ENCODE data around the gene ZACN.

The ZACN gene

GRCh38 chr17:76082326-76083251 lies 3.6 kb downstream of the ZACN start:
- Histone ChIP-seq H3K9me3 (ENCODE audit: insufficient read depth, low read depth, low read length) (no peaks in the 10 kb centered on the region), H3K36me3 (ENCODE audit: insufficient read depth, low read length) (peaks cover 42% of the 10 kb centered on the region; the same call in 1 of the 2 replicates), H3K9ac (ENCODE audit: low read depth, low read length, poor library complexity, severe bottlenecking) (no peak overlapping the region), H2AFZ (ENCODE audit: low read length) (no peak overlapping the region), H3K27me3 (ENCODE audit: insufficient read depth, low read length, poor library complexity, severe bottlenecking) (no peaks in the 10 kb centered on the region), H3K4me2 (ENCODE audit: low read depth, low read length, poor library complexity, severe bottlenecking) (no peak overlapping the region), H4K20me1 (ENCODE audit: insufficient read depth, low read length, poor library complexity, severe bottlenecking) (no peaks in the 10 kb centered on the region), H3K79me2 (ENCODE audit: insufficient read depth, low read length) (no peaks in the 10 kb centered on the region), H3K4me1 (ENCODE audit: insufficient read depth, low read length, poor library complexity, severe bottlenecking) (no peaks in the 10 kb centered on the region), H3F3A (ENCODE audit: low read depth) (no peaks in the 10 kb centered on the region), H3K9me2 (replicated peaks; ENCODE audit: low read depth, low read length) (no peaks in the 10 kb centered on the region), H3K4me3 (ENCODE audit: low read length, poor library complexity, severe bottlenecking) (no peak overlapping the region)
- TF ChIP-seq EZH2phosphoT487 (IDR thresholded peaks at IDR 0.05; ENCODE audit: borderline replicate concordance) (no peak), CTCF (conservative IDR thresholded peaks at IDR 0.05; ENCODE audit: low read length) (no peak)

- Histone ChIP-seq H3K36me3 (ENCODE audit: insufficient read depth, low read length) (peaks cover 53% of the 10 kb centered on the region; the same call in 1 of the 2 replicates), H3K79me2 (ENCODE audit: insufficient read depth, low read length) (no peaks in the 10 kb centered on the region), H2AFZ (ENCODE audit: low read length) (no peak overlapping the region), H3K27me3 (ENCODE audit: insufficient read depth, low read length, poor library complexity, severe bottlenecking) (no peaks in the 10 kb centered on the region), H3K4me2 (ENCODE audit: low read depth, low read length, poor library complexity, severe bottlenecking) (no peak overlapping the region), H3K4me3 (ENCODE audit: low read length, poor library complexity, severe bottlenecking) (no peak overlapping the region), H4K20me1 (ENCODE audit: insufficient read depth, low read length, poor library complexity, severe bottlenecking) (no peaks in the 10 kb centered on the region), H3K9me3 (ENCODE audit: insufficient read depth, low read depth, low read length) (no peaks in the 10 kb centered on the region), H3K4me1 (ENCODE audit: insufficient read depth, low read length, poor library complexity, severe bottlenecking) (no peaks in the 10 kb centered on the region), H3F3A (ENCODE audit: low read depth) (no peaks in the 10 kb centered on the region), H3K9ac (ENCODE audit: low read depth, low read length, poor library complexity, severe bottlenecking) (no peak overlapping the region), H3K9me2 (replicated peaks; ENCODE audit: low read depth, low read length) (no peaks in the 10 kb centered on the region)
- no peak for TF ChIP-seq CTCF (conservative IDR thresholded peaks at IDR 0.05; ENCODE audit: low read length)
- no peak for TF ChIP-seq EZH2phosphoT487 (IDR thresholded peaks at IDR 0.05; ENCODE audit: borderline replicate concordance)
Observed at GRCh38 chr17:76083536-76084182, 4.7 kb downstream of the ZACN start.

- Histone ChIP-seq H3F3A (ENCODE audit: low read depth) (no peaks in the 10 kb centered on the region), H4K20me1 (ENCODE audit: insufficient read depth, low read length, poor library complexity, severe bottlenecking) (no peaks in the 10 kb centered on the region), H3K9ac (ENCODE audit: low read depth, low read length, poor library complexity, severe bottlenecking) (no peak overlapping the region), H3K9me2 (replicated peaks; ENCODE audit: low read depth, low read length) (no peaks in the 10 kb centered on the region), H3K79me2 (ENCODE audit: insufficient read depth, low read length) (no peaks in the 10 kb centered on the region), H3K9me3 (ENCODE audit: insufficient read depth, low read depth, low read length) (no peaks in the 10 kb centered on the region), H3K4me2 (ENCODE audit: low read depth, low read length, poor library complexity, severe bottlenecking) (no peak overlapping the region), H3K4me3 (ENCODE audit: low read length, poor library complexity, severe bottlenecking) (no peak overlapping the region), H3K4me1 (ENCODE audit: insufficient read depth, low read length, poor library complexity, severe bottlenecking) (no peaks in the 10 kb centered on the region), H3K27me3 (ENCODE audit: insufficient read depth, low read length, poor library complexity, severe bottlenecking) (no peaks in the 10 kb centered on the region), H3K36me3 (ENCODE audit: insufficient read depth, low read length) (peaks cover 68% of the 10 kb centered on the region; the same call in 1 of the 2 replicates), H2AFZ (ENCODE audit: low read length) (no peak overlapping the region)
- no peak for TF ChIP-seq CTCF (conservative IDR thresholded peaks at IDR 0.05; ENCODE audit: low read length)
- no peak for TF ChIP-seq EZH2phosphoT487 (IDR thresholded peaks at IDR 0.05; ENCODE audit: borderline replicate concordance)
Observed at GRCh38 chr17:76085066-76085730, 6.2 kb downstream of the ZACN start.

Data from Loucy (cell line).